Neural progenitor cell (in vitro differentiated cells): ENCODE measurements around the gene THSD4.

ENCODE experiments used
- CTCF ChIP-seq: fragments of 200-600 bp; sonication (generic); IDR thresholded peaks from 2 replicates; pipeline ENCODE4 v1.5.1; 2017; ENCODE audit warnings: antibody characterized with exemption, mild to moderate bottlenecking
- EZH2phosphoT487 ChIP-seq: fragments of 200-600 bp; sonication (generic); IDR thresholded peaks from 2 replicates; pipeline ENCODE4 v1.6.1; 2017; ENCODE audit warnings: antibody characterized with exemption

- TF ChIP-seq CTCF (no peak), EZH2phosphoT487 (no peak)
These were observed 31.9 kb upstream of the THSD4 start for GRCh38 chr15:71083349-71083748.
